Activated CD8-positive, alpha-beta memory T cell treated with anti-CD3 and anti-CD28 coated beads, Interleukin-2, amount 10 ng/mL, durations not matched to agents 7 days and 5 days (primary cell): Measurements from ENCODE around the gene TANGO2. TPM values are rescaled to one million over a fixed set of nuclear protein-coding genes. Genes with fewer than 3 reads are reported as not detected.

Source experiments
- ATAC-seq: fragments of 150-1000 bp; cut with Tn5 transposase; one replicate; pipeline ENCODE4 v1.10.0; 2021; ENCODE audit warnings: moderate library complexity
- CTCF ChIA-PET: fragments of 350-600 bp; sonication (Branson Sonifier 250); formaldehyde crosslinking; loops from one replicate; lab custom pipeline; 2021; ENCODE audit warnings: antibody characterized with exemption; lab: Charles Lee
- DNase-seq: peaks from one replicate; pipeline ENCODE4 v3.0.0-alpha.2; 2020
- H3K27ac Mint-ChIP-seq: one replicate; pipeline ENCODE4 v1.8.0; 2021; ENCODE audit warnings: mild to moderate bottlenecking, mixed read lengths
- H3K27me3 Mint-ChIP-seq: one replicate; pipeline ENCODE4 v1.8.0; 2021; ENCODE audit warnings: mixed read lengths
- H3K36me3 Mint-ChIP-seq: one replicate; pipeline ENCODE4 v1.8.0; 2021; ENCODE audit warnings: mild to moderate bottlenecking, mixed read lengths
- H3K4me1 Mint-ChIP-seq: one replicate; pipeline ENCODE4 v1.8.0; 2021; ENCODE audit warnings: mixed read lengths
- H3K4me3 Mint-ChIP-seq: one replicate; pipeline ENCODE4 v1.8.0; 2021; ENCODE audit warnings: mild to moderate bottlenecking, moderate library complexity, mixed read lengths
- H3K9me3 Mint-ChIP-seq: one replicate; pipeline ENCODE4 v1.8.0; 2022; ENCODE audit warnings: low read depth, mixed read lengths
- total RNA-seq, 2 experiments: library from RNA; stranded (reverse); gene quantifications; one replicate each; pipeline ENCODE4 v1.2.3, GENCODE V29; 2021

TANGO2 gene
- total RNA-seq, 2 experiments from 2014 or later, result 36.7 to 44.5 TPM

- ATAC-seq, result no peak
- no peaks in the 10 kb centered on the region for H3K27me3 Mint-ChIP-seq
These were observed 88.8 kb downstream of the TANGO2 start for GRCh38 chr22:20109411-20110358.

GRCh38 chr22:20110359-20110985 lies 89.6 kb downstream of the TANGO2 start:
- no peaks in the 10 kb centered on the region for H3K9me3 Mint-ChIP-seq
- no peak overlapping the region for H3K4me3 Mint-ChIP-seq
- DNase-seq (no peak), ATAC-seq (no peak)
- H3K36me3 Mint-ChIP-seq, result peaks cover 18% of the 10 kb centered on the region
- peak overlapping the region; percentile 82 for H3K27ac Mint-ChIP-seq
- no peaks in the 10 kb centered on the region for H3K27me3 Mint-ChIP-seq
- H3K4me1 Mint-ChIP-seq, result peaks cover 38% of the 10 kb centered on the region
- CTCF ChIA-PET, result interaction anchor here (0.7 to 2.9 kb wide), 14 partner anchors 9 to 163 kb away, joined by 3 to 21 read pairs (median 4); no protein-coding TSS in a partner anchor

More at GRCh38 chr22:20109411-20110358, 88.8 kb downstream of the TANGO2 start:
- CTCF ChIA-PET, result interaction anchor here (1.1 to 2.3 kb wide), 7 partner anchors 13 to 162 kb away, joined by 3 to 19 read pairs (median 3); no protein-coding TSS in a partner anchor
- Mint-ChIP-seq H3K4me1 (peaks cover 32% of the 10 kb centered on the region), H3K27ac (peak overlapping the region; percentile 9), H3K9me3 (no peaks in the 10 kb centered on the region), H3K4me3 (no peak overlapping the region), H3K36me3 (peaks cover 12% of the 10 kb centered on the region)
- no peak for DNase-seq

DNA sequence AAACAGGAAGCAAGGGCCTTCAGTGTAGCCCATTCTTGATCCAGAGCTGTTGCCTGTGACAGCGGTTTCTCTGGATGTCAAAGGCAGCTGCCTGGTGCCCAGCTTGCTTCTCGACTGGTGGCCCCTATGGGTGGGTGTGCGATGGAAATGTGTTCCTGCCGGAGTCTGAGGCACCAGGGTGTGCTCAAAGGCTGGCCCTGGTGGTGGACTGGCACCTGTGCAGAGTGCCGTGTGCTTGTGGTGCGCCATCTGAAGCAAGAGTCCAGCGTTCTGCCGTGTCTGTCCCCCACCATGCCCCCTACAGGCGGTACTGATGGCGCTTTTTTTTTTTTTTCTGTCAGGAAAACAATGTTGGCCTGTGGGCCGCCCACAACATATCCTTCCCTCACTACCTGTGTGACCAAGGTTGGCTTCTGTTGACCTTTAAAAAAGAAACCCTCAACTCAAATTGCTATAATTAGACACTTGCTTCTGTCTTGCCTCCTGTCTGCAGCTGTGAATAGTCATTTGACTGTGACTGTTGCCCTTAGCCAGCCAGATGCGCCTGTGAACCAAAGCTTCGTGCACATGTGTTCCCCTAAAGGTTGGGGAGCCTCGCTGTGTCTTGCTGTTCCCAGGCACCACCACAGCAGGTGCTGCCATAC lies 90.3 kb downstream of the TANGO2 start:
- H3K36me3 Mint-ChIP-seq, result peaks cover 20% of the 10 kb centered on the region
- peak overlapping the region; percentile 82 for H3K27ac Mint-ChIP-seq
- no peak overlapping the region for H3K4me3 Mint-ChIP-seq
- no peaks in the 10 kb centered on the region for H3K9me3 Mint-ChIP-seq
- H3K4me1 Mint-ChIP-seq, result peaks cover 43% of the 10 kb centered on the region
- H3K27me3 Mint-ChIP-seq, result no peaks in the 10 kb centered on the region
- peak; percentile 70 for ATAC-seq
- CTCF ChIA-PET, result interaction anchor here (0.7 to 2.9 kb wide), 15 partner anchors 9 to 157 kb away, joined by 3 to 21 read pairs (median 5); no protein-coding TSS in a partner anchor
- peak; percentile 65 for DNase-seq

- CTCF ChIA-PET, result interaction anchor here (0.7 to 2.9 kb wide), 11 partner anchors 10 to 158 kb away, joined by 4 to 21 read pairs (median 6); no protein-coding TSS in a partner anchor
- Mint-ChIP-seq H3K36me3 (peaks cover 22% of the 10 kb centered on the region), H3K4me1 (peaks cover 46% of the 10 kb centered on the region), H3K9me3 (no peaks in the 10 kb centered on the region), H3K4me3 (peak overlapping the region; percentile 39), H3K27ac (peak overlapping the region; percentile 70), H3K27me3 (no peaks in the 10 kb centered on the region)
- ATAC-seq (peak; percentile 9), DNase-seq (no peak)
These were observed 91.0 kb downstream of the TANGO2 start for GRCh38 chr22:20111689-20112622.

DNA sequence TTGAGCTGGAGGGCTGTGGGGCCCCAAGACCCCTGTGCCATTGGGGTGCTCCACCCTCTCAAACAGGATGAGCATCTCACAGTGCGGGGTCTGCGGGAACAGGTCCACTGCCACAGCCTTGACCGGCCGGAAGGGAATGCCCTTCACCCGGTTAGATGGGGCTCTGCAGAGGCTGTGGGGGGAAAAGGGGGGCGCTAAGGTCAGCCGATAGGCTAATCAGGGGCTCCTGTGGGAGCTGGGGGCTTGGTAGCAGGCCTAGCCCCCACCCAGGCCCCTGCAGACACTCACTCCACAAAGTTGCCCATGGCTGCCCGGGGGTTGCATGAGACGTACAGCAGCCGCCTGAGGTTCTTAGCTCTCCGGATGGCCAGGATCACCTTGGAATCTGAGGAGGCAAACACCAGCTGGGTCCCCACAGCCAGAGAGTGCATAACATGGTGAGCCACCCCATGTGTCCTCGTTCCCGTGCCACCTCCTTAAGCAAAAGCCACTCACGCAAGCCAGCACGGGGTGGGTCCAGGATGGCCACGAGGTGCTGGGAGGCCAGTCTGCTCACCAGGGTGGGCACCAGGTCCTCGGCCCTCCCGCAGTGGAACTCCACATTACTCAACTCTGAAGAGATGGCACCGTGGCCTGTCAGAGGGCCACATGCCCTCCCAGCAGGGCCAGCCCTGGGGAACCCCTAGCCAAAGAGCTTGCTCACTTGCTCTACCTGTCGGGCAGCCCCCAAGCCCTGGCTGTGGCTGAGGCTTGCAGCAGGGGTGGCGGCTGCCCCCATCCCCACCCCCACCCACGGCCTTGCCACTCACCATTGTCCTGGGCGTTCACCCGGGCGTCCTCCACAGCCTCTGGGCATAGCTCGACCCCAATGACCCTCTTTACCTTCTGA lies 92.0 kb downstream of the TANGO2 start:
- ATAC-seq (no peak), DNase-seq (no peak)
- no peak overlapping the region for H3K4me3 Mint-ChIP-seq
- peaks cover 46% of the 10 kb centered on the region for H3K4me1 Mint-ChIP-seq
- no peaks in the 10 kb centered on the region for H3K9me3 Mint-ChIP-seq
- H3K36me3 Mint-ChIP-seq, result peaks cover 20% of the 10 kb centered on the region
- peak overlapping the region; percentile 70 for H3K27ac Mint-ChIP-seq
- CTCF ChIA-PET, result interaction anchor here (2.9 kb wide), 1 partner anchor 11 kb away, joined by 21 read pairs; no protein-coding TSS in a partner anchor
- no peaks in the 10 kb centered on the region for H3K27me3 Mint-ChIP-seq

DNA sequence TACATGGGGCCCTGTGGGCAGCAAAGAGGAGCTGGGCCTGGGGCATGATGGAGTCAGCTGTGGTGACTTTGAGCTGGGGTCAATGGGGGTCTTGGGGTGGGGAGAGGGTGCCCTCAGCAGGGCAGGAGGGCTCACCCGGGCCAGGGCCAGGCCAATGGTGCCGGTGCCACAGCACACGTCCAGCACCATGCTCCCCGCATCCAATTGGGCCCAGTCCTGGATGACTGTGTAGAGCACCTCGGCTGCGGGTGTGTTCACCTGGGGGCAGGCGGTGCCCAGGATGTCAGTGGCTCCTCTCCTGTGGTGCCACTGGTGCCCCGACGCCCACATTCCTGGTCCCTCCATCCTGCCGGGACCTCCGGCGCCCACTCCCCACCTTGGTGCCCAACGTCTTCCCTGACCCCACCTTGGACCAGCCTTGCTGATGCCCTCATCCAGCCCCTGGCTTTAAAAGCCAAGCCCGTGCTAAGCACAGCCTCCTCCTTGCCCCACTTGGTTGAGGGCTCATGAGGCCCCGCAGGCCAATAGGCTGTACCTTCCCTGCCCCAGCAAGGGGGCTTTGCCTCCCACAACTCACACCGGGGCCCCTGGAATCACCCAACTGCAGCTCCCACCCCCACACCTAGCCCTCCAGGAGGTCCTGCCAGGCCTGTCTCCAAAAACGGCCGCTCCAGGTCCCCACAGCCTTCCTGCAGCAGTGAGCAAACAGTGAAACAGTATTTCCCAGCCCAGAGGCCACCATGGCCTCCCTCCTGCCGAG lies 92.8 kb downstream of the TANGO2 start:
- no peak for ATAC-seq
- CTCF ChIA-PET, result no interaction called here

DNA sequence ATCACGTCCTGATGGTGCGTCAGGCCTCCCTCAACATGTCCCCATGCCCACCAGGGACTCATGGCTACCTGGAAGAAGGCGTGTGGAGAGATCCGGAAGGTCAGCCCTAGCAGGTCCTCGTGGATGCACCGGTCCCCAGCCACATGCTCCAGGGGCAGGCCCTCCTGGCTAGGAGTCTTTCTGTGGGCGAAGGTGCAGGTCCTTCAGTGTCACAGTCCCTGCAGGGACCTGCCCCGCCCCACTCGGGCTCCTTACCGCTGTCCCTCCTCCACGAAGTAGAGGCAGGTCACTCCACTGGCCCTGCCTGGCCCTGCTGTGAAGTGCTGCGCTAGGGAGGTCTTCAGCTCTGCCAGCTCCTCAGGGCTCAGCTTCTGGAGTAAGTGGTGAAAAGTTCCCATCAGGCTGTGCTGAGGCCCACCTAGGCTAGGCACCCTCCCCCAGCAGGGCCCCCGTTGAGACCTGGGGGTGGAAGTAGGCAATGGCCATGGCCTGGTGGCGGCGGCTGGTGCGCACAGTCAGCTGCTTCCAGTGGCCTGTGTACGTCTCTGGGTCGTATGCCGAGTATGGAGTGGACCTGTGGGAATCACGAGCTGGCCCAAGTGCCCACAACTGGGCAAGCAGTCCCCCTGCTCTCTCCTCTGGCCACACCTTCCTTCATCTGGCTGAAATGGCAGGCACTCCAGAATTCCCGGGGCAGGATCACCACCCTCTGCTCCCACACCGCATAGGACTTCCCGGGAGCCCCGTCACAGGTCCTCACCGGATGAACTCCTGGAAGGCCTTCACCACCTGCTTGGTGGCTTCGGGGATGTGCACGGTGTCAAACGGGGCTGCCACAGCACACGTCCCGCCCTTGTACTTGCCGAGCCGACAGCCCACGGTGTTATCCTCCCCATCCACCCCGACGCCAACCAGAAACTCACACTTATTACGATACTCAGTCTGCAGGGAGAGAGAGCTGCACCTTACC lies 93.9 kb downstream of the TANGO2 start:
- Mint-ChIP-seq H3K36me3 (peaks cover 31% of the 10 kb centered on the region), H3K9me3 (no peaks in the 10 kb centered on the region), H3K4me3 (peak overlapping the region; percentile 37), H3K4me1 (peaks cover 60% of the 10 kb centered on the region), H3K27me3 (no peaks in the 10 kb centered on the region), H3K27ac (peak overlapping the region; percentile 64)
- CTCF ChIA-PET, result interaction anchor here (0.9 kb wide), 1 partner anchor 23 kb away, joined by 3 read pairs; no protein-coding TSS in a partner anchor
- DNase-seq (no peak), ATAC-seq (no peak)

More for the DNA sequence above, 92.8 kb downstream of the TANGO2 start:
- DNase-seq, result no peak
- peak overlapping the region; percentile 64 for H3K27ac Mint-ChIP-seq
- peaks cover 51% of the 10 kb centered on the region for H3K4me1 Mint-ChIP-seq
- H3K36me3 Mint-ChIP-seq, result peaks cover 23% of the 10 kb centered on the region
- H3K4me3 Mint-ChIP-seq, result peak overlapping the region; percentile 17
- no peaks in the 10 kb centered on the region for H3K9me3 Mint-ChIP-seq
- no peaks in the 10 kb centered on the region for H3K27me3 Mint-ChIP-seq

DNA sequence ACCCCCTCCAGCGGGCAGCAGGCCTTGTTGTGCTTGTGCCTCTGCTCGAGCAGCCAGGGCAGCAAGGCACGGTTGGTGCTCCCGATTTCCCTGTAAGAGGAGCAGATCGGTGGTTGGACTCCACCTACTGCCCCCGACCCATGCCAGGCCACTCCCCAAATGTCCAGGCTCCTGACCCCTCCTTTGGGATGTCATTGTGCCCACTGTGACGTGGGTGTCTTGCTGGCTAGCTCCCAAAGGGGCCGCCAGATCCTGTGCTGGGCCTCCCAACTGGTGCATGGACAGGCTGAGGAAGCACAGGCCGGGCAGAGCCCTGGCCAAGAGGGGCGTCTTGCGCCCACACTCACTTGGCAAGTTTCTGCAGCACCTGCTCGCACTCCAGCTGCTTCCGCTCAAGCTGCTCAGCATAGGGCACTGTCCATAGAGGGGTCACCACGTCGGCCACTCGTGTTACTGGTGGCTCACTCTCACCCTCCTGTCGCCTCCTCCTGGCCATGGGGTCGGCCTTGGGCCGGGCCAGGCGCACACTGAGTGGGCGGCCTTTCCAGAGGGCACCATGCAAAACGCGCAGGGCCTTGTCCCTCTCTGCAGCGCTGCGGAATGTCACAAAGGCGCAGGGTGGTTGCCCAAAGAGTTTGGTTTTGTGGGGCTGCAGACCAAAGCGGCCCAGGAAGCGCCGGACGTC lies 94.9 kb downstream of the TANGO2 start, which contains the start of gene RANBP1:
Gene RANBP1, plus strand, starts transcription at position 414 of the 685 bp plus-strand sequence. Its CDS starts 81 bp downstream, at position 495.
- DNase-seq (no peak), ATAC-seq (no peak)
- Mint-ChIP-seq H3K36me3 (peaks cover 40% of the 10 kb centered on the region), H3K4me3 (peak within 1 kb of the TSS; percentile 89), H3K4me1 (peaks cover 67% of the 10 kb centered on the region), H3K27me3 (no peaks in the 10 kb centered on the region), H3K9me3 (no peaks in the 10 kb centered on the region), H3K27ac (peak within 1 kb of the TSS; percentile 91)
- CTCF ChIA-PET, result interaction anchor here (2.2 to 2.6 kb wide), 2 partner anchors 13 to 14 kb away, joined by 9 to 17 read pairs; no protein-coding TSS in a partner anchor

GRCh38 chr22:20116376-20116950 lies 95.6 kb downstream of the TANGO2 start:
- Mint-ChIP-seq H3K4me1 (peaks cover 63% of the 10 kb centered on the region), H3K27ac (peak overlapping the region; percentile 91), H3K27me3 (no peaks in the 10 kb centered on the region), H3K4me3 (peak overlapping the region; percentile 89), H3K36me3 (peaks cover 39% of the 10 kb centered on the region), H3K9me3 (no peaks in the 10 kb centered on the region)
- ATAC-seq (no peak), DNase-seq (no peak)
- CTCF ChIA-PET, result interaction anchor here (2.2 to 2.6 kb wide), 2 partner anchors 13 to 15 kb away, joined by 9 to 17 read pairs; no protein-coding TSS in a partner anchor
